Mesenteric fat pad (tissue), 1 donor: ENCODE data around the gene SMTNL1. TPM values are rescaled to one million over a fixed set of nuclear protein-coding genes. Genes with fewer than 3 reads are reported as not detected.
"Not testable (repeated sequence)": the region's sequence is repeated elsewhere in the genome, so short reads cannot be mapped to it uniquely, and the experiment has no call there.

Experiments used
- DNase-seq: peaks from one replicate; pipeline ENCODE4 v3.0.0-alpha.2; 2020; ENCODE audit warnings: low spot score
- total RNA-seq: library from RNA; stranded (reverse); fragmentation: NEBNext Ultra II Directional; extraction: Animal tissue kit (Norgen Biotek cat#: 25700); gene quantifications from one replicate; pipeline ENCODE4 v1.2.1, GENCODE V29; 2021
- donor health status: DM: yes; HTN: yes; CAD: no.

The SMTNL1 gene
- total RNA-seq, 1 donor from 2014 or later, result not detected

DNA sequence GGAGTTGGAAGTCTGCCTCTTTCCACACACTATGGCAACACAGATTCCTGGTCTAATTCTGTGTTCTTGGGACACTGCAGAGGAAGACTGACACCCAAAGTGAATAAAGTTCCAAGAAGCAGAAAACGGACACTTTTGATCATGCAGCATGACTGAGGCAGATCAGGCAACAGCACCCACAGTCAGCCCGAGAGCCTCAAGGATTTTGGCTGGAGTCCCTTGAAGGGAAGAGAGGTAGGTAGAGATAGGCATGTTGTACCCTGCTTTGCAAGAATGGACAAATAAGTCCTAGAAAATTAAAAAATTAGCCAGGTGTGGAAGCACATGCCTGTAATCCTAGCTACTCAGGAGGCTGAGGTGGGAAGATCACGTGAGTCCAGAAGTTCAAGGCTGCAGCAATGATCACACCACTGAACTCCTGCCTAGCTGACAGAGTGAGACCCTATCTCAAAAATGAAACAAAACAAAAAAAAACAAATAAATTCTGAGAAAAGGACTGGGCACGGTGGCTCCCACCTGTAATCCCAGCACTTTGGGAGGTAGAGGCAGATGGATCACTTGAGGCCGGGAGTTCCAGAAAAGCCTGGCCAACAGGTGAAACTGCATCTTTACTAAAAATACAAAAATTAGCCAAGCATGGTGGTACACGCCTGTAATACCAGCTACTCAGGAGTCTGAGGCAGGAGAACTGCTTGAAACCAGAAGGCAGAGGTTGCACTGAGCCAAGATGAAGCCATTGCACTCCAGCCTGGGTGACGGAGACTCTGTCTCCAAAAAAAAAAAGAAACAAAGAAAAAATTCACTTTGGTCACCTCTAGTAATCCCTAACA lies 28.8 kb upstream of the SMTNL1 start:
- no peak for DNase-seq

DNA sequence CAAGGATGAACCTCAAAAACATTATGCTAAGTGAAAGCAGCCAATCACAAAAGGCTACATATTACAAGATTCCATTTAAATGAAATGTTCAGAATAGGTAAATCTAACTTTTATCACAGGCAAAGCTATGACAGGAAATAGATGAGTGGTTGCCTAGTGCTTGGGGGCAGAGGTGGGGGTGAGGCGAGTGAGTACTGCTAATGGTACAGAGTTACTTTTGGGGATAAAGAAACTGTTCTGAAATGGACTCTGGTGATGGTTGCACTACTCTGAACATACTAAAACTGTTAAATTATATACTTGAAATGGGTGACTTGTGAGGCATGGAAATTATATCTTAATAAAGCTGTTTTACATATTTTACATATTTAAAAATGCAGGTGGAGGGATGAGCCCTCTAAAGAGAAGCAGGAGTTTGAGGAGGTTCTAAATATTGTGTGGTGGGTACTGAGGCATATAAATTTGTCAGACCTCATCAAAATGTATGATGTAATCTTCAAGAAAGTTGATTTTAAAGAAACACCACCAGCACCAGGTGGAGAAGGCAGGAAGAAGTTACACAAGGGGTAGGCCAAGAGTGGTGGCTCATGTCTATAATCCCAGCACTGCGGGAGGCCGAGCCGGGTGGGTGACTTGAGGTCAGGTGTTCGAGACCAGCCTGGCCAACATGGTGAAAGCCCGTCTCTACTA lies 25.5 kb upstream of the SMTNL1 start:
- no peak for DNase-seq

DNA sequence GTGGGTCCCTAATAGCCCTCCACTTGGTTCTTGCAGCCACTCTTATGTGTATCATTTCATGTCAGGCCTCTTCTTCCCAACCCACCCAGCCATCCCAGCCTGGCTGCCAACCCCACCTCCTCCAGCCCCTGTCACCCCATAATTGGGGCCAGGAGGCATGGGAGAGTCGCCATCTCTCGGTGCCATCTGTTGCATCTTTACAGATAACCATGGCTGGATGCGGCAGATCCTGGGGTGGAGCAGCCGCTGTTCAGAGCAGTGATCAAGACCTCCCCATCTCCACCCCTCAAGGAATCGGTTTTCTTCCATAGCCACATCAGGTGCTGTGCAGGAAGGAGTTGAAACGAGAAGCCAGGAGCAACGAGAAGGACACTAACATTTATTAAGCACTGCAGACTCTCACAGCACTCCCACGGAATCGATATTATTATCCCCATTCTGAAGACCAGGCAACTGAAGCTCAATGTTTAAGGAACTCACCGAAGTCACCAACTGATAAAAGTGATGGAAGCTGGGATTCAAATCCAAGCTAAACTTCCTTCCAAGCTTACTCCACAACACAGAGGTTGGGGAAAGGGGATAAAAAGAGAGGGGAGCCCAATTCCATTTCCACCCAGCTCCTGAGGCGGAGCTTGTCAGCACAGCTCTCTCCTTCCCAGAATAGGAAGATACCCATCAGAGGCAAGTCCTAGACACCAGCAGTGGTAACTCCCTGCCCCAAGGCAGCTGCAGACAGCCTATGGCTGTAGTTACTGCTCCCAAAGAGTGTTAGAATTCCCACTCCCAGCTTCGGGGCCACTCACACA lies 24.5 kb upstream of the SMTNL1 start:
- DNase-seq, result no peak

DNA sequence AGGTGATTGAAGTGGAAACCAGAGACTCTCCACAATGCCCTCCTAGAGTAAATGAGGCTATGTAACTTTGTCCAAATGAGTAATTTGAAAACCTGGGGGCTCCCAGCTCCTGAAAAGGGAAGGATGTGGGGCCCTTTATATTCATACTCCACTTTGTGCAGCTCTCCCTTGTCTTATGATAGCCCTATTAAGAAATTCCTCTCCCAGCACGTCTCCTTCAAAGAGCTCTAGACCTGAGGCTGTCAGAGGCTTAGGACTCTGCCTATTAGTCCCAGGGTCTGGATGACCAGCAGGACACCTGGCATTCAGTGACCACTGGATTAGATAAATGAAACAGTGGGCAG lies 24.0 kb upstream of the SMTNL1 start:
- no peak for DNase-seq

DNA sequence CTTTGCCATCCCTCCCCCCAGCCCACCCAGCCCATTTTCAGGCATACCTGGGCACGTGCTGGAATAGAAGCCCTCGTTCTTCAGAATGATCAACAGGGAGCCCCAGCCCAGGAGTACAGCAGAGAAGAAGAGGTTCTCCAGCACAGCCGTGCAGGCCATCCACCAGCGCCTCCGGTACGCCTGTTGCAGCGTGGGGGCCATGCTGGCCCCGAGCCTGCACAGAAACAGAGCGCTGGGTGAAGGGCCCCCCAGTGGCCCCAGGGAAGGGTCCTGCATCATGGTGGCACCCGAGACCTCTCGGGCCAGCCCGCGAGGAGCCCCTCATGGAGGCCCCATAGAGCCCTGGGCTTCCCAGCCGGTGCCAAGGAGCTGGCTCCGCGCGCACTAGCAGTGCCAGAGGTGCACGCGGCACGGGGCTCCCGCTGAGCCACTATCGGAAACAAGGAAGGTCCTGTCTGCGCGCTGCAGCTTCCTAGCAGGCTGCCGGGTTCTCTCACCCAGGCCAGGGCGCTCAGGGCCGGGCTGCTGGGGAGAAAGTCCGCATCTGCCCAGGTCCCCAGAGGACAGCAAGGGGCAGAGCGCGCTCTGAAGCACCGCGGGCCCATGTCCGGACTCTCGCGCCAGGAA lies 23.4 kb upstream of the SMTNL1 start:
- DNase-seq, result no peak

DNA sequence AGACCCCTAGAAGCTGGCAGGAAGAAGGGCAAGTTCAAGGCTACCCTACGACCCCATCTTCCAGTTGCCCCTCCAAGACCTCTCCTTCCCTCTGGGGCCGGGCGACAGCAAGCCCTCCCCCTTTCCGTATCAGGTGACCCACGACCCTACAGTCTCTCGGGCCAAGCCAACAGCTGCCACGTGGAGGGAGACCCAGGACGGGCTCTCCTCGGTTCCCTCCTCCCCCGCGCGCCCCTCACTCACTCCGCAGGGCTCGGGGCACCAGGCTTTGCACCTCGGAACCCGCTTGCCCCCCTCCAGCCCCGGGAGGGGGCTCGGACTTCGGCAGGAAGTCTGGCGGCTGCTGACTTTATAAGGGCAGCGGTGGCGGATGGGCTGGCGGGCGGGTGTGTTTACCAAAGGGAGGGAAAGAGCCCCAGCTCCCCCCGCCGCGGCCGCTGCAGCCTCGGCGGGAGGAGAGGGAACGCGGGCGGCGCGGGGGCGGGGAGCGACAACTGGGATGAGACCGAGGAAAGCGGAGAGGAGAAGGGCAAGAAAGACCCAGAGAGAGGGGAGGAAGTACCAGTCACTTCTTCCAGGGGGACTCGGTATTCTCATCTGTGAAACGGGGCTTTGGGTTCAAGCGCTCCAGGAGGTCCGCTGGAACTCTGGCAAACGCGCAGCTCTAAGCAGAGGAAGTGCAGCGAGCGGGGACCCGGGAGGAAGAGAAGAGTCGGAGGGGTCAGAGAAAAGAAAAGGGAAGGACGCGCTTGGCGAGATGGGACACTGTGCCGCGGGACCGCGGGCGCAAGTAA lies 22.7 kb upstream of the SMTNL1 start:
- DNase-seq, result no peak

DNA sequence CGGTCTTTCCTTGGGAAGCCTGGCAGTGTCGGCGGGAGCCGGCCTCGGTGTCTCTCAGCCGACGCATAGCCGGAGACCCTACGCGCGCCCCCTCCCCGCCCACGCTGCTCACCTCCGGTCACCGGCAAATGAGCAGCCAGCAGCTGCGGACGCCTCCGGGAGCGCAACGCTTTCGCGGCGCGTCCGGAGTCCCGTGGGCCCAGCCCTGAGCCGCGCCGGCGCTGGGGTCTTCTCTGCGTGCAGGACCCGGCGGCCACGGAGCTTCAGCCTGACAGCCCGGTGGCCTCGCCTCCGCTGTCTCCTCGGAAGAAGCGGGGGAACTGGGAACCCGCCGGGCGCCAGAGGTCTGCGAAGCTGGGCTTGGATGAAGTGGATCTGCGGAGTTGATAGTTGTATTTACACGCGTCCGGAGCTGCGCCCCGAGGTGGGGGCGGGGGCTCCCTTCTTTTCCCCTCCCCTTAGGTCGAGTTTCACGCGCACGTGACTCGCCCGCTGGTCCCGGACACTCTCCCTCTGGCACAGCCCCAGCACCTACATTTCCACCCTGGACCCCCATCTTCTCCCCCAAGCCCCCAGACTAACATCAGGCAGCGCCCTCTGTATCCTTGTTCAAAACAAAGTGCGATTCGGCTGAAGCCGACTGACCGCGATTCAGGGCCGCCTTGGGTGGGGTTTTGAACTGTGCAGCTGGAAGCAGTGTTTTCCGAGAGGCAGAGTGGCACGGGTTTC lies 21.9 kb upstream of the SMTNL1 start, which contains the start of gene SLC43A1:
Gene SLC43A1 (minus strand): TSS at position 371 of the 729 bp plus-strand sequence. CDS start 1,591 bp downstream, outside the sequence.
- DNase-seq, result no peak

DNA sequence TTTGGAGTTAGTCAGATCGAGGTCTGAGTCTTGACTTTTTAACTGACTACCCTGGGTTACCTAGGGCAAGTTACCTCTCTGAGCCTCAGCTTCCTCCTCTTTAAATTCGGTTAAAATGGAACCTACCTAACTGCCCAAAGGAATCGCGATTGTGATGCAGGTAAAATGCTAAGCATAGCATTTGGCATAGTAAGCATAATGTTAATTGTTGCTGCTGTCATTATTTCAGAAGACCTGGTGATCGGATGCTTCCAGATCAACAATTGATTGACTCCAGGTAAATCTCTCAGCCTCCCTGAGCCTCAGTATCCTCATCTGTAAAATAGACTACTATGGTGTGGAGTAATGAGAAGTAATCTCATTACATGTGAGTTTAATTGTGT lies 21.3 kb upstream of the SMTNL1 start:
- DNase-seq, result no peak

DNA sequence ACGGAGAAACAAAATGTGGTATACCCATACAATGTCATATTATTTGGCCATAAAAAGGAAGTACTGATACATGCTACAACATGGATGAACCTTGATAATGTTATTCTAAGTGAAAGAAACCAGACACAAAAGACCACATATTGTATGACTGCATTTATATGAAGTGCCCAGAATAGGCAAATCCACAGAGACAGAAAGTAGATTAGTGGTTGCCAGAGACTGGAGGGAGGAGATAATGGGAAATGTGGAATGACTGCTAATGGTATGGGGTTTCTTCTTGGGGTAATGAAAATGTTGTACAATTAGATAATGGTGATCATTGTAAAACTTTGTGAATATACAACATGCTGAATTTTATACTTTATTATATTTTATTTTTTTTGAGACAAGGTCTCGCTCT lies 16.3 kb upstream of the SMTNL1 start:
- no peak for DNase-seq

DNA sequence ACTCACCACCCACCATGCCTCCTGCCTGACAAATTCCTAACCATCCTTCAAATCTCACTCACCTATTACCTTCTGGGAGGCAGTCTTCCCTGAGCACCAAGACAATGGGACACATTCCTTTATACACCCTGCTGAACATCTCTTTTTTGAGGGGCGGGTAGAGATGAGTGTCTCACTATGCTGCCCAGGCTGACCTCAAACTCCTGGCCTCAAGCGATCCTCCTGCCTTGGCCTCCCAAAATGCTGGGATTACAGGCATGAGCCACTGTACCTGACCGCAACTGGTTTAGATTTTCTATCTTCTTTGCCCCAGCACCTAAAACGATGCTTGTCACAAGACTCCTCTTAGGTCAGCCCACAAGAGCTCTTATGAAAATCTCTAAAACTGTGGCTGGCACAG lies 14.0 kb upstream of the SMTNL1 start:
- DNase-seq, result no peak

DNA sequence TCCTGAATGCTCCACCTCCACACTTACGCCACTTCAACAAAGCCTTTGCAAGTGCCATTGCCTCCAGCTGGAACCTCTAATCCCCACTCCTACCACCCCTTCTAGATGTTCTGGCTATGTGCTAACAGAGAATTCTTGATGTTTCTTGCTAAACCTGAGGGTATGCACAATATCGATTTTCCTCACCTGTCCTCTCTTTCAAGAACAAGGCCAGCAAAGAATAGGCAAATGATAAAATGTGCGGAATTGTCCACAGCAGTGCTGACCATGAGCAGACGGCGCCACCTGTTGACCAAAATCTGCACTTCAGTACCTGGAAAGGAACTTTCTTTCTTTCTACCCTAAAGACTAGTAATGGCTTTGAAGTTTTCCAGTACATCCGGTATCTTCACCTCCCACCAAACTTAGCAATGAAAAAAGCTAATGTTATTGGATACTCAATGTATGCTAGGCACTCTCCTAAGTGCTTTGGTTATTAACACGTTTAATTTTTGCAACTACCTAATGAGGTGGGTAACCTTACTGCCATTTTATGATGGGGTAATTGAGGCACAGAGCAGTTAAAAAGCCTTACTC lies 10.3 kb upstream of the SMTNL1 start:
- DNase-seq, result no peak

DNA sequence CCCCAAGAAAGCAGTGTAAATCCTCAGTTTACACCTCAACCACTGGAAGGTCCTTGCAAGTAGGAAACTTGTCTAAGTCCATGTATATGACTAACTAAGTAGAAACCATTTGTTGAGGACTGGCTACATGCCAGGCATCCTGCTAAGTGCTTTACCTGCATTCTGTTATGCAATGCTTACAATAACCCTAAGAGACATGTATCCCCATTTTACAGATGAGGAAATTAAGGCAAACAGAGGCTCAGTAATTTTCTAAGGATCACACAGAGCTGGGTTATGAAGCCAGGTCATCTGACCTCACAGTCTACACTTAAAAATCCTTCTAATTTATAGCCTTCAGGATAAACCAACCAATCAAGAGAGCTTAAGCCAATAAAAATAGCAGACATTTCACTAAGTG lies 8.4 kb upstream of the SMTNL1 start:
- no peak for DNase-seq

DNA sequence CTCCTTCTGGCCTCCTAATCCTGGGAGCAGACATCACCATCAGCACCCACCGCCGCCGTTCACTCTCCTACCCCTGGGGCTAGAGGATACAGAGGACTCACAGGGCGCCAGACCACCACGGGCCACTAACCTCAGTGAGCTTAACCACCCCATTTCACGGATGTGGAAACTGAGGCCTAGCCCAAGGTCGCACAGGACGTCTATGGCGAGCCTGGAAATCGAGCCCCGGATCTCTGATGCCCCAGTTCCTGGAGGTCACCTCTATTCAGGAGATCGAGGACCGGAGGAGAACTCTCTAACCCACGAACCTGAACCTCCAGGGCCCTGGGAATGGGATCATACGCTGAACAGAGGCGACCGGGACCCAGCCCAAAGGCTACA lies 7.2 kb upstream of the SMTNL1 start:
- no peak for DNase-seq

DNA sequence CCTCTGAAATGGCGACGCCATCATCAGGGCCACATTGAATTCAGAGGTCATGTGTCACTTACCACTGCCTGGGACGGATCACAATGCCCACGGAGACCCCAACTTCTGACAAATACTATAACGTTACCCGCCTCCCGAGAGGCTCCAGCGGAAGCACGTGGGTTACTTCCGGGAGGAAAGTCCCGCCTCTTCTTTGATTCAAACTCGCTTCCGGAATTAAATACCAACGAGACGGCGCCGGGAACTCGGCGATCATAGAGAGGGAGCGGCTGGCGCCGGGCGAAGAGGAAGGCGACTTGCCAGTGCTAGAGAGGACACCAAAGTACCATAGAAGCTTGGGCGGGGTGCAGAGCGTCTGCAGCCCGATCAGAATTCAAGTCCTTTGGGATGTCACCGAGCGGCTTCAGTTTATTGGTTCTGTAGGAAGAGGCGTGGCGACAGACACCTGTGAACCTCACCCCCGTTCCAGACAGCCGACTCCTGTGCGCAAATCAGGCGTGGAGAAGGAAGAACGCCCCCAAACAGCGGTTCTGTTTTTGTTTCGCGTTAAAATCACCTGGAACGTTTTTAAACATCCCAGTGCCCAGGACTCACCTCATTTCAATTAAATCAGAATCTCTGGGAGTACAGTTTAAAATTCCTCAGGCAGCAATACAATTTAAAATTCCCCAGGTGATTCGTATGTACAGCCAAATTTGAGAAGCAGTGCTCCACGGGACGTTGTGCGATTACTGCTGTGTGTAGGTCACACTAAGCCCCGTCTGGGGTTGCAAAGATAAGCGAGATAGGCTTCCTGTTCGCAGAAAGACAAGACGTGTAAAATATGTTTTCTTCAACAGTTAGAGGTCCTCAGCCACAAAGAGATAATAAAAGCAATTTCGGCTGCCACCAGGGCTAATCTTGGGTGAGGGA lies 6.5 kb upstream of the SMTNL1 start, which contains the start of gene TIMM10:
Gene TIMM10 (minus strand): TSS at position 159 of the 912 bp plus-strand sequence. CDS start 565 bp downstream, outside the sequence.
- peak; percentile 97 for DNase-seq

DNA sequence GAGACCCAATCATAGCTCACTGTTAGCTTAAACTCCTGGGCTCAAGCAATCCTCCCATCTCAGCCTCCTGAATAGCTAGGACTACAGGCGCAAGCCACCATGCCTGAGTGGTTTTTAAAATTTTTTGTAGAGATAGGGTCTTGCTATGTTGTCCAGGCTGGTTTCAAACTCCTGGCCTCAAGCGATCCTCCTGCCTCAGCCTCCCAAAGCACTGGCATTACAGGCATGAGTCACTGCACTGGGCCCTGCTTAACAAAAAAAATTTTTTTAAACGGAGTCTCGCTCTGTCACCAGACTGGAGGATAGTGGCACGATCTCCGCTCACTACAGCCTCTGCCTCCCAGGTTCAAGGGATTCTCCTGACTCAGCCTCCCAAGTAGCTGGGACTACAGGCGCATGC lies 2.9 kb upstream of the SMTNL1 start:
- not testable (repeated sequence) for DNase-seq

DNA sequence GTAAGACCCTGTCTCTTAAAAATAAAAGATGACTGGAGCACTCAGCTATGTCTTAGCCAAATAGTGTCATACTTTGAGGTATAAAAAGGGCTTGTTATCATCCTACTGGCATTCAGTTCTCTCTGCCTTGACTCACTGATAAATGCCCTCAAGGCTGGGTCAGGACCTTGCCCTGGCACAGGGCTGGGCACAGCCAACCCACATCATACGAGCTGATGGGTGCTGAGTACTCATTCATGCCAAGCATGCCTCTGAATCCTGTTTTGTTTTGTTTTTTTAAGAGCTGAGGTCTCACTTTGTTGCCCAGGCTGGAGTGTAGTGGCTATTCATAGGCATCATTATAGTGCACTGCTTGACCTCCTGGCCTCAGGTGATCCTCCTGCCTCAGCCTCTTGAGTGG lies 1.9 kb downstream of the SMTNL1 start:
- DNase-seq, result no peak

DNA sequence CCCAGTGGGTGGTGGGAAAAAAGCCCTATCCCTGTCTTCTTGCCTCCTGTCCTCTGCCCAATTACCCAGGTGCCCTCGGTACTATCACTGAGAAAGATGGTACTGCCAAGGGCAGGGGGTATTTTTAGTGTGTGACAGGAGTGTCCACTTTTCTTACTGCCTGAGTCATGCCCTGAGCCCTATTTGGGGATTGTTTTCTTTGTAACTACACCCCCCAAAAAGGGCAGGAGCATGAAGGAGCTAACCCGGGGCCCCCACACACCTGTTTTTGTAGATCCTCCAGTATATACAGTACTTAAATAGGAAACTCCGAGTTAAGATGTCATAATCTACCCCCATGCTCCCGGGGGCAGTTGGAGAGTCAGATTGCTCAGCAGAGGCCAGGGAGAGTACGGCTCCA lies 3.8 kb downstream of the SMTNL1 start:
- DNase-seq, result no peak

DNA sequence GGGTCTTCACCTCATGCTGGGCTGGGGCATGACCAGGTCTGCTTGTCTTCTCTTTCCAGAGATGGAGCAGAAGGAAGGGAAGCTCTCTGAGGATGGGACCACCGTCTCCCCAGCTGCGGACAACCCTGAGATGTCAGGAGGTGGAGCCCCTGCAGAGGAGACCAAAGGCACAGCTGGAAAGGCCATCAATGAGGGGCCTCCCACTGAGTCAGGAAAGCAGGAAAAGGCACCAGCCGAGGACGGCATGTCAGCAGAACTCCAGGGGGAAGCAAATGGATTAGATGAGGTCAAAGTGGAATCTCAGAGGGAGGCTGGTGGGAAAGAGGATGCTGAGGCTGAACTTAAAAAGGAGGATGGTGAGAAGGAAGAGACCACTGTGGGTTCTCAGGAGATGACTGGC lies 5.2 kb downstream of the SMTNL1 start:
- no peak for DNase-seq
